ENCODE measurements around the gene ARFRP1.
A peak's percentile ranks its signal among the peaks of the same experiment; 100 is the strongest.
"Not testable (repeated sequence)": the region's sequence is repeated elsewhere in the genome, so short reads cannot be mapped to it uniquely, and the experiment has no call there.

Gene ARFRP1

GRCh38 chr20:63655249-63655648, 52.5 kb downstream of the ARFRP1 start:
- no peak for DNase-seq (ENCODE audit: low read depth)

- DNase-seq (ENCODE audit: low read depth), result no peak
Measured at GRCh38 chr20:63653974-63654668, 53.7 kb downstream of the ARFRP1 start.

GRCh38 chr20:63653041-63653973, 54.5 kb downstream of the ARFRP1 start, which contains the start of gene STMN3:
Gene STMN3 (minus strand): TSS chr20:63653424. CDS start chr20:63653345, 79 bp downstream.
- DNase-seq (ENCODE audit: low read depth), result peak; percentile 80

GRCh38 chr20:63652192-63652980, 55.4 kb downstream of the ARFRP1 start:
- DNase-seq (ENCODE audit: low read depth), result no peak

GRCh38 chr20:63651942-63652191, 55.9 kb downstream of the ARFRP1 start:
- DNase-seq (ENCODE audit: low read depth), result no peak

GRCh38 chr20:63650486-63650885, 57.3 kb downstream of the ARFRP1 start:
- not testable (repeated sequence) for DNase-seq (ENCODE audit: low read depth)

- DNase-seq (ENCODE audit: low read depth), result no peak
Measured at GRCh38 chr20:63648895-63649589, 58.7 kb downstream of the ARFRP1 start.

Data from fibroblast of the conjunctiva (primary cell).